Ammon's horn (tissue), 1 donor: ENCODE measurements around the gene ST3GAL3.

ENCODE experiments used
- DNase-seq: peaks from one replicate; pipeline ENCODE4 v3.0.0-alpha.2; 2016; ENCODE audit warnings: low spot score

Gene ST3GAL3

DNA sequence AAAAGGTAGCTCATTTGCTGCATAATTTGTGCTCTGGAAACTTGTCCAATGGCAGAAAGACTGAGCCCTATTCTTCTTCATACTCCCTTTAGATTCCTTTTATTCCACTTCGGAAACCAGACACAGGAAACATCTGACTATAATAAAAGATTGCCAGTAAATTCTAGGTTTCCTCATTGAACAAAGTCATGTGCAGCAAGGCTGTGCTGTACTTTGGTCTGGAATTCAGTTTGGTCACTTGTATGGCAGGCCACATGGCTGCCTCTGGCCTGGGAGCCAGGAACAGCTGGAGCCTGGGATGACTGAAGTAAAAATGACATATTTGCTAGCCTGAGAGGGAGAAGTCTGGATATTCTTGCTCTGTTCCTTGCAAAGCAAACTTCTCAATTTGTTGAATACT is 79.6 kb downstream of the ST3GAL3 start:
- DNase-seq = no peak

DNA sequence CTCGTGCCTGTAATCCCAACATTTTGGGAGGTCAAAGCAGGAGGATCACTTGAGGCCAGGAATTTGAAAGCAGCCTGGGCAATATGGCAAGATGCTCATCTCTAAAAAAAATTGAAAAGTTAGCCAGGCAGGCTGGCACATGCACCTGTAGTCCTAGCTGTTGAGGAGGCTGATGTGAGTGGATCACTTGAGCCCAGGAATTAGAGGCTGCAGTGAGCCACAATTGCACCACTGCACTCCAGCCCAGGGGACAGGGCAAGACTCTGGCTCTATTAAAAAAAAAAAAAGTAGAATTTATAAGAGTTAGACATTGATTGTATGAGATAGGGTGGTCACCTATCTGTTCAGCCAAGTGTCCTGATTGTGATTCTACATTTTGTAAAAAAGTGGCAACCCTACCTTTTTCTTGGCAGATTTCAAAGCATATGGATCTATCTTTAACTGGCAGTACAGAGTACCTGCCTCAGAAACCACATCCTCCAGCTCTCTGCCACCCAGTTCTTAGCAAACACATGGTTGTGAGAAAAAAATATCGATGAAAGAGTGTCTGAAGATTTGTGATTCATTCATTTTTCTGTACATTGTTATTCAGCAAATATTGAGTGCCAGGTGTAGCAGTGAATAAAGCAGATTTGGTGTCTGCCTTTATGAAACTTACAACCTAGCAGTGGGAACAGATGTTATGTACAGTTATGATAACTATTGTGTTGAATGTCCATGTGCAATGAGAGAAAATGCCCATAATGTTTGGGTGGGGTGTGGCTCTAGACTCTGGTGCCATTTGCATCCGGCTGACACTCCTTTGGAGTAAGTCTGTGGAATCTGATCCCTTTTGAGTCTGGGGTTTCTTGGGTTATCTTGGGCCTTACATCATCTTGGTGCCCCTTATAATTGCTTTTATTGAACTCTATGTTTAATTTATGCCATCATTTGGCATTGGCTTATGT is 82.5 kb downstream of the ST3GAL3 start:
- DNase-seq = no peak

DNA sequence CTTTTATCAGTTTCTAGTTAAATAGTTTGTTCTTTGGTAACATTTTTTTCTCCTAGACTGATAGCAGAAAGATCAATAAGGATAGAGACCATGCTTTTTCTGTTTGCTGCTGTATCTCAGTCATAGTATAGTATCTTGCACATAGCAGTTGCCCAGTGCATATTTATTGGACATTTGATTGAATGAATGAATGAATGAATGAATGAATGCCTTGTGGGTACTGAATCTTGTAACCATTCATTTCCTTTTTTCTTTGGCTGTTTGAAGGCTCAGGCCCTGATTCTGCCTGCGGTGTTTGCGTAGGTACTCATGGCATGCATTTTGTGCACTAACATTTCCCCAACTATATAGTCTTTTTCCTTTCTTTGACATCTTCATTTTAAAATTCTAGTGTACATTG is 83.9 kb downstream of the ST3GAL3 start:
- DNase-seq = no peak

- peak; percentile 32 for DNase-seq
Observed at GRCh38 chr1:43796111-43796581, 88.8 kb downstream of the ST3GAL3 start.

- DNase-seq = no peak
Observed at GRCh38 chr1:43797891-43798290, 90.6 kb downstream of the ST3GAL3 start.

- no peak for DNase-seq
Observed at GRCh38 chr1:43799656-43800635, 92.6 kb downstream of the ST3GAL3 start.

DNA sequence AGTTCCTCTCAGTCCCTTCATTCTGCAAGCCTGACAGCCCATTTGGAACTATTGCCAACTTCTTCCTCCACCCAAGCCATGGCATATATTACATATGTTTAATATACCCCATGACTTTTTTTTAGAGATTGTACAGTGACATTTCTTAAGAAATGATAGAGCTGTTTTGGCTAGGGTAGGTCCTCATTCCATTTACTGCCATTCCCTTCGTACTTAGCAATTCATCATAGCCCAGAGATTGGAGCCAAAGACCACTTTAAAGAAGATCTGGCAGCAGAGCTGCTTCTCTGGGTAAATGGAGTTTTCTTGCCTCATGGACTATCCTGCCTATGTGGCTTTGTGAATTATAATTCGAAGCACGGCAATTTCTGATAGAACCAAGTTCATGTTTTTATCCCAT is 93.4 kb downstream of the ST3GAL3 start:
- DNase-seq = no peak

- DNase-seq = no peak
Observed at GRCh38 chr1:43801203-43801602, 93.9 kb downstream of the ST3GAL3 start.

GRCh38 chr1:43802356-43802980 is 95.1 kb downstream of the ST3GAL3 start:
- no peak for DNase-seq

DNA sequence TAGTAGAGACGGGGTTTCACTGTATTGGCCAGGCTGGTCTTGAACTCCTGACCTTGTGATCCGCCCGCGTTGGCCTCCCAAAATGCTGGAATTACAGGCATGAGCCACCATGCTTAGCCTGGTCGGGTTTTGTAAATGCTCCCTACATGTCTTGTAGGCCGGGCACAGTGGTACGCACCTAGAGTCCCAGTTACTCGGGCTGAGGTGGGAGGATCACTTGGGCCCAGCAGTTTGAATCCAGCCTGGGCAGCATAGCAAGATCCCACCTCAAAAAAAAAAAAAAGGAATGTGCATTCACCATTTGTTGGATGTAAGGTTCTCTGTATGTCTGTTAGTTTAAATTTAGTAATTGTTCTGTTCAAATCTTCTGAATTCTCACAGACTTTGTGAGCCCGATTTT is 95.8 kb downstream of the ST3GAL3 start:
- no peak for DNase-seq

DNA sequence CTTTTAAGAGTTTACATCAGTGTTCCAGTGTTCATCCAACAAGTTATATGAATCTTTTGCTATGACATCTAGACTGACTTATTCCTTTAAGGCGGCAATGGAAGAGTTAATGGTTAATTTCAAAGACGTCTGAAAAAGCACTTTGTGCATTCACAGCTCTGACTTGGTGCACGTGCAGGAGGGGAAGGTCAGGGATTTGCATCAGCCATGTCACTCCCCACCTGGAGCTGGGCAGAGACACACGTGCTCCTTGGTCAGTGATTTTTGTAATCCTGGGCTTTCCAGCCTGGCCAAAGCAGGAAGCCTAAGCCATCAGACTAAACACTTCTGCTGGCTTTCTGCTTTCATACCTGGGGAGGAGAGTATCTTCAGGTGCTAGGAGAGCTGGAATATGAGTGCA is 96.3 kb downstream of the ST3GAL3 start:
- DNase-seq = no peak

DNA sequence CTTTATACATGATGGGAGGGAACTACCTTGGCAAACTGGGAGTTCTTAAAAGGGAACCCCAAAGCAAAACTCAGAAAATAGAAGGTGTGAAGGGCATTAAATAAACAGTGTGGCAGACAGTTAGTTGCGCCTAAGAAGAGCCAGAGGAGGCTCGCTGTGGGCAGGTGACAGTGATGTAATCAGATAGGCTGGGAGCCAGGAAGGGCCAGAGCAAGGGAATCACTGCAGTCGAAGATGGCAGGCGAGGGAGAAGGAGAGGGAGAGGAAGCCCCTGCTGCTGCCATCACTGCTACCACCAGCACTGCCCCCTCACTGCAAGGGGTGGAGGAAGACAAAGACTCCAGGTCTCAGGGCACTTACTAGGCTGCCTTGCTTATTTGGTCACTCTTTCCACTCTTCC is 97.2 kb downstream of the ST3GAL3 start:
- no peak for DNase-seq

DNA sequence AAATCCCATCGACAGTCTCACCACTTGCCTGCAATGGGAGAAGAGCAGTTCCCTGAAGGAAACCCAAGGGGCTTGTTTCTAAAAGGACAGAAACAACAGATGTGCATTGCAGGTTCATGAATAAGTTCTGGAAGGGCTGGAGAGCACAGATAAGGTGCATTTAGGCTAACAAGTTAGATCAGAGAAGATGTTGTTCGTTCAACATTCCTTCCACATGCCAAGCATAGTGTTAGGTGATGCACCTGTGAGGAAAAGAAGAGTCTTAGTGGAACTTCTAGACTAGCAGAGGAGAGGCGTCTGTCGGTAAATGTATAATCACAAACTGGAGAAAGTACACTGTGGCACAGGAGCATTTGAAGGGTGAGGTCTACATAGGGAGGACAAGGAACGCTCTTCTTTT is 98.0 kb downstream of the ST3GAL3 start:
- DNase-seq = no peak

DNA sequence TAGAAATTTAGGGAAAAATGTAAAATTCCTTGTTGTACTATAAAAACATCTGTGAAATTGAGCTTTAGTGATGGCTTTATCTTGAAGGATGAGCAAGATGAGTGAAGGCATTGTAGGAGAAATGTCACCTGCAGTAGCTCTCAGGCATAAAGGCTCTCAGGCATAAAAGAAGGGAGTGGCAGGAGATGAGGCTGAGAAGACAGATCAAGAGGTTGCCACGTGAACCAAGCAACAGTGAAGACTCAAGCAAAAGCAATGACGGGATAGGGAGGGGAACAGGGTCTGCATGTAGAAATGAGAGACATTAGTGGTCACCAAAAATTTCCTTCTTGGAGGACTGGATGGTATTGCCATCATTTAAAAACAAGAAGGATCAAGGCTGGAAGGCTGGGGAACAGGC is 98.8 kb downstream of the ST3GAL3 start:
- no peak for DNase-seq

DNA sequence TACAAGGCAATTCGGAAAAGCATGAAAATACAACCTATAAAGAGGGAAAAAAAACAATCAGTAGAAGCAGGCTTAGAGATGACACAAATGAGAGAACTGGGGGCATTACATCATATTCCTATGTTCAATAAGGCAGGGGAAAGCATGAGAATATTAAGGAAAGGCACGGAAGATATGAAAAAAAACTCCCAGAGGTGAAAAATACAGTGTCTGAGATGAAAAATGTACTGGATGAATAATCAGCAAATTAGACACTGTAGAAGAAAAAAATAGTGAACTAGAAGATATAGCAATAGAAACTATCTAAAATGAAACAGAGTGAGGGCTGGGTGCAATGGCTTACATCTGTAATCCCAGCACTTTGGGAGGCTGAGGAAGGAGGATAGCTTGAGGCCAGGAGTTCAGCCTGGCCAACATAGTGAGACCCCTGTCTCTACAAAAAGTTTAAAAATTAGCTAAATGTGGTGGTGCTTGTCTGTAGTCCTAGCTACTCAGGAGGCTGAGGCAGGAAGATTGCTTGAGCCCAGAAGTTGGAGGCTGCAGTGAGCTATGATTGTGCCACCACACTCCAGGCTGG is 101.8 kb downstream of the ST3GAL3 start:
- no peak for DNase-seq

DNA sequence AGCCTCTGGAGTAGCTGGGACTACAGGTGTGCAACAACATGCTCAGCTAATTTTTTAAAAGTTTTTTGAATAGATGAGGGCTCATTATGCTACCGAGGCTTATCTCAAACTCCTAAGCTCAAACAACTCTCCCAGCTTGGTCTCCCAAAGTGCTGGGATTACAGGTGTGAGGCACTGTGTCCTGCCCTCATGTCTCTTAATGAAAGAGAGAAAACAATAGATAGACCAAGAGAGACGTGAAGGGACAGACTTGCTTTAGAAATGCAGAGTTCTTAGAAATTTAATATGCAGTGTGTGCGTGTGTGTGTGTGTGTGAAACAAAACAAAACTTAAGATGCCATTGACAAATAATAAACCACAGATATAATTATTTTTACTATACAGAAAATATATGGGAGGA is 105.2 kb downstream of the ST3GAL3 start:
- no peak for DNase-seq

- no peak for DNase-seq
Observed at GRCh38 chr1:43814401-43814800, 107.1 kb downstream of the ST3GAL3 start.

DNA sequence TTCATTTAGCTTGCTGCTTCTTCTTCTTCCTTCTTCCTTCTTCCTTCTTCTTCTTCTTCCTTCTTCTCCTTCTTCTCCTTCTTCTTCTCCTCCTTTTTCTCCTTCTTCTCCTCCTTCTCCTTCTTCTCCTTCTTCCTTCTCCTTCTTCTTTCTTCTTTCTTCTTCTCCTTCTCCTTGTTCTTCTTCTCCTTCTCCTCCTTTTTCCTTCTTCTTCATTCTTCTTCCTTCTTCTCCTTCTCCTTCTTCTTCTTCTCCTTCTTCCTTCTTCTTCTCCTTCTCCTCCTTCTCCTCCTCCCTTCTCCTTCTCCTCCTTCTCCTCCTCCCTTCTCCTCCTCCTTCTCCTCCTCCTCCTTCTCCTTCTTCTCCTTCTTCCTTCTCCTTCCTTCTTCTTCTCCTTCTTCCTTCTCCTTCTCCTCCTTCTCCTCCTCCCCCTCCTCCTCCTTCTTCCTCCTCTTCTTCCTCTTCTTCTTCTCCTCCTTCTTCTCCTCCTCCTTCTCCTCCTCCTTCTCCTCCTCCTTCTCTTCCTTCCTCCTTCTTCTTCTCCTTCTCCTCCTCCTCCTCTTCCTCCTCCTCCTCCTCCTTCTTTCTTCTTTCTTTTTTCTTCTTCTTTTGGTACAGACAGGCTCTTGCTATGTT is 110.1 kb downstream of the ST3GAL3 start:
- DNase-seq = no peak

GRCh38 chr1:43818691-43819090 is 111.4 kb downstream of the ST3GAL3 start:
- DNase-seq = no peak

- no peak for DNase-seq
Observed at GRCh38 chr1:43819357-43819756, 112.0 kb downstream of the ST3GAL3 start.

- DNase-seq = no peak
Observed at GRCh38 chr1:43821471-43821870, 114.1 kb downstream of the ST3GAL3 start.
